ENCODE measurements around the gene MCRIP1.

MCRIP1 gene

GRCh38 chr17:81807839-81808238 lies 25.3 kb downstream of the MCRIP1 start:
- no peak for DNase-seq (ENCODE audit: low read depth in 1 of 2, low spot score in 1 of 2)
- TF ChIP-seq, protein P1, sequence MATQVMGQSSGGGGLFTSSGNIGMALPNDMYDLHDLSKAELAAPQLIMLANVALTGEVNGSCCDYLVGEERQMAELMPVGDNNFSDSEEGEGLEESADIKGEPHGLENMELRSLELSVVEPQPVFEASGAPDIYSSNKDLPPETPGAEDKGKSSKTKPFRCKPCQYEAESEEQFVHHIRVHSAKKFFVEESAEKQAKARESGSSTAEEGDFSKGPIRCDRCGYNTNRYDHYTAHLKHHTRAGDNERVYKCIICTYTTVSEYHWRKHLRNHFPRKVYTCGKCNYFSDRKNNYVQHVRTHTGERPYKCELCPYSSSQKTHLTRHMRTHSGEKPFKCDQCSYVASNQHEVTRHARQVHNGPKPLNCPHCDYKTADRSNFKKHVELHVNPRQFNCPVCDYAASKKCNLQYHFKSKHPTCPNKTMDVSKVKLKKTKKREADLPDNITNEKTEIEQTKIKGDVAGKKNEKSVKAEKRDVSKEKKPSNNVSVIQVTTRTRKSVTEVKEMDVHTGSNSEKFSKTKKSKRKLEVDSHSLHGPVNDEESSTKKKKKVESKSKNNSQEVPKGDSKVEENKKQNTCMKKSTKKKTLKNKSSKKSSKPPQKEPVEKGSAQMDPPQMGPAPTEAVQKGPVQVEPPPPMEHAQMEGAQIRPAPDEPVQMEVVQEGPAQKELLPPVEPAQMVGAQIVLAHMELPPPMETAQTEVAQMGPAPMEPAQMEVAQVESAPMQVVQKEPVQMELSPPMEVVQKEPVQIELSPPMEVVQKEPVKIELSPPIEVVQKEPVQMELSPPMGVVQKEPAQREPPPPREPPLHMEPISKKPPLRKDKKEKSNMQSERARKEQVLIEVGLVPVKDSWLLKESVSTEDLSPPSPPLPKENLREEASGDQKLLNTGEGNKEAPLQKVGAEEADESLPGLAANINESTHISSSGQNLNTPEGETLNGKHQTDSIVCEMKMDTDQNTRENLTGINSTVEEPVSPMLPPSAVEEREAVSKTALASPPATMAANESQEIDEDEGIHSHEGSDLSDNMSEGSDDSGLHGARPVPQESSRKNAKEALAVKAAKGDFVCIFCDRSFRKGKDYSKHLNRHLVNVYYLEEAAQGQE (IDR thresholded peaks at IDR 0.05; ENCODE audit: insufficient replicate concordance, low read depth) = no peak
- TF ChIP-seq SPI1 (IDR thresholded peaks at IDR 0.05; ENCODE audit: borderline replicate concordance, low read depth) (no peak), GABPA (IDR thresholded peaks at IDR 0.05; ENCODE audit: low read depth) (no peak), POLR2AphosphoS5 (IDR thresholded peaks at IDR 0.05; ENCODE audit: low read depth) (no peak)
- TF ChIP-seq, protein P2, sequence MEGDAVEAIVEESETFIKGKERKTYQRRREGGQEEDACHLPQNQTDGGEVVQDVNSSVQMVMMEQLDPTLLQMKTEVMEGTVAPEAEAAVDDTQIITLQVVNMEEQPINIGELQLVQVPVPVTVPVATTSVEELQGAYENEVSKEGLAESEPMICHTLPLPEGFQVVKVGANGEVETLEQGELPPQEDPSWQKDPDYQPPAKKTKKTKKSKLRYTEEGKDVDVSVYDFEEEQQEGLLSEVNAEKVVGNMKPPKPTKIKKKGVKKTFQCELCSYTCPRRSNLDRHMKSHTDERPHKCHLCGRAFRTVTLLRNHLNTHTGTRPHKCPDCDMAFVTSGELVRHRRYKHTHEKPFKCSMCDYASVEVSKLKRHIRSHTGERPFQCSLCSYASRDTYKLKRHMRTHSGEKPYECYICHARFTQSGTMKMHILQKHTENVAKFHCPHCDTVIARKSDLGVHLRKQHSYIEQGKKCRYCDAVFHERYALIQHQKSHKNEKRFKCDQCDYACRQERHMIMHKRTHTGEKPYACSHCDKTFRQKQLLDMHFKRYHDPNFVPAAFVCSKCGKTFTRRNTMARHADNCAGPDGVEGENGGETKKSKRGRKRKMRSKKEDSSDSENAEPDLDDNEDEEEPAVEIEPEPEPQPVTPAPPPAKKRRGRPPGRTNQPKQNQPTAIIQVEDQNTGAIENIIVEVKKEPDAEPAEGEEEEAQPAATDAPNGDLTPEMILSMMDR (IDR thresholded peaks at IDR 0.05; ENCODE audit: insufficient read depth, low read length) = no peak
- Histone ChIP-seq H3K27me3 (ENCODE audit: insufficient read depth, poor library complexity, severe bottlenecking) (peaks cover 38% of the 10 kb centered on the region), H3K27ac (replicated peaks) (no peak overlapping the region), H3K4me3 (replicated peaks; ENCODE audit: insufficient read depth, low read length) (no peak overlapping the region)

DNA sequence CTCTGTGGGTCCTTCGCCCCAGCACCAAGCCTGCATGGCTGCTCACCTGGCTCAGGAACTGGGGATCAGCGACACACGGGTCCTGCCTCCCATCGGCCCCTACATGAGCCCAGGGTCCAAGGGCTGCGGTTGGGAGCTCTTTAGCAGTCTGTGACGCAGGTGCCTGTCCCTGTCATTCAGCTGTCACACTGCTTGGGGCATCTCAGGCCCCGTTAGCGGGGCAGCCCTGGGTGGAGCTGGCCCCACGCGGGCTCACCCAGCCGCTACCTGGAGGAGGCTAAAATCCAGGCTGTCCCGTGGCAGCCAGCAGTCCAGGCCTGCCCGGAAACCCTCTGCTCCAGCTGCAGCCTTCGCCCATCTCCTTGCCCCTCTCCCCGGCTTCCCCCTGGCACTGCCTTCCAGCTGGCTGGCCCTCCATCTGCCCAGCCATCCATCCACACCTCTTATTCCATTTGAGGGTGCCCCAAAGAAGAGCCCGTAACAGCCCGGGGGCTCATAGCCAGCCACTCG lies 25.8 kb downstream of the MCRIP1 start:
- peaks cover 44% of the 10 kb centered on the region for H3K27me3 ChIP-seq (ENCODE audit: insufficient read depth, poor library complexity, severe bottlenecking)
- no peak overlapping the region for H3K27ac ChIP-seq (replicated peaks)
- TF ChIP-seq, protein P1 (IDR thresholded peaks at IDR 0.05; ENCODE audit: insufficient replicate concordance, low read depth) = no peak
- TF ChIP-seq SPI1 (IDR thresholded peaks at IDR 0.05; ENCODE audit: borderline replicate concordance, low read depth) (no peak), POLR2AphosphoS5 (IDR thresholded peaks at IDR 0.05; ENCODE audit: low read depth) (no peak), GABPA (IDR thresholded peaks at IDR 0.05; ENCODE audit: low read depth) (no peak)
- TF ChIP-seq, protein P2 (IDR thresholded peaks at IDR 0.05; ENCODE audit: insufficient read depth, low read length) = no peak
- H3K4me3 ChIP-seq (replicated peaks; ENCODE audit: insufficient read depth, low read length) = no peak overlapping the region
- DNase-seq (ENCODE audit: low read depth in 1 of 2, low spot score in 1 of 2) = no peak

DNA sequence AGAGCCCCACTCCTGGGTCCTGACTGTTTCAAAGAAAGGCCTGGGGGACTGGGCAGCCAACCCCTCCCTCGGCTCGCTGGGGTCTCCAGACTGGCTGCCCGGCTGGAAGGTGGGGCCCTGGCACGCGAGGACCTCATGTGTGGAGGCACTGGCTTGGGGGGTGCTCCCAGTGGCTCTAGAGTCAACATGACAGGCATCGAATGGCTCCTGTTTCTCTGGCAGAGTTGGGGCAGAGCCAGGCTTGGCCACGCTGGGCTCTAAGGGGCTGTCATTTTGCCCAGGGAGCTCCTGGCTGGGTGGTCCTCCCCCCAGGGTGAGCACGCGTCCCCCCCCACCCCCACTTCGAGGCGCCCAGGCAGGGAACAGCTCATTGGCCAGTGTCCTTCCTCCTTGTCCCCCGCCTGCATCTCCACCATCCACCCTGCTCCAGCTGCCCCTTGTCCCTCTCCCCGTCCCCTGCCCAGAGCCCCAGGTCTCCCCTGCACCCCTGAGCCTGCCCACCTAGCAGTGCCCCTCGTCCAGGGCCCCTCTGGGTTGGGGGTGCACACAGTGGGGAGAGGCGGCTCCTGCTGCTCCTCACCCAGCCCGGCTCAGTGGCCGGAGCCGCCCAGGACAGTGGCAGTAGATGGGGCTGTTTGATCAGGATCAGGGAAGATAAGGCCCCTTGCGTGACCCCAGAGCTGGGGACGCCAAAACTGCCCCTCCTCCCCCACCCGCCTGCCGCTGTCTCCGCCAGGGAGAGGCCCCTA lies 26.5 kb downstream of the MCRIP1 start:
- H3K27me3 ChIP-seq (ENCODE audit: insufficient read depth, poor library complexity, severe bottlenecking) = peaks cover 45% of the 10 kb centered on the region
- H3K27ac ChIP-seq (replicated peaks) = no peak overlapping the region
- no peak for TF ChIP-seq POLR2AphosphoS5 (IDR thresholded peaks at IDR 0.05; ENCODE audit: low read depth)
- TF ChIP-seq, protein P1 (IDR thresholded peaks at IDR 0.05; ENCODE audit: insufficient replicate concordance, low read depth) = no peak
- no peak for TF ChIP-seq SPI1 (IDR thresholded peaks at IDR 0.05; ENCODE audit: borderline replicate concordance, low read depth)
- TF ChIP-seq, protein P2 (IDR thresholded peaks at IDR 0.05; ENCODE audit: insufficient read depth, low read length) = no peak
- no peak for TF ChIP-seq GABPA (IDR thresholded peaks at IDR 0.05; ENCODE audit: low read depth)
- DNase-seq (ENCODE audit: low read depth in 1 of 2, low spot score in 1 of 2) = no peak
- H3K4me3 ChIP-seq (replicated peaks; ENCODE audit: insufficient read depth, low read length) = no peak overlapping the region
